Measurements from ENCODE around the gene XCR1.
"Not testable (repeated sequence)": the region's sequence is repeated elsewhere in the genome, so short reads cannot be mapped to it uniquely, and the experiment has no call there.

Gene XCR1

DNA sequence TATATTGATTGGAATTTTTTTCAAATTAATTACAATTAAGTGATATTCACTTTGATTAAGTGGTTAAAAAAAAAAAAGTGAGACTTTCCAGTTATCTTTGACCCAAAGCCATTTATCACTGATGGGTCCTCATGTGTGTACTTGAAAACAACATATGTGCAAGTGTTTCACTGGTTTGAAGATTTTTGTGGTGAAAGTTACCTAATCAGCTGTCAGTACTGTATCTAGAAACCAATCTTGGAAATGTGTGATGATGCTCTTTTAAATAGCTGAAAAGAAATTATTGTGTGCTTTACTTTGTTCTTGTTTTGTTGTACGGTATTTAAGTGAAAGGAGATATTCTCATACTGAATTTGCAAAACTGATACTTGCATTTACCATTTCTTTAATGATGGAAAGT lies 11.6 kb upstream of the XCR1 start:
- no peak for DNase-seq (ENCODE audit: low spot score)

DNA sequence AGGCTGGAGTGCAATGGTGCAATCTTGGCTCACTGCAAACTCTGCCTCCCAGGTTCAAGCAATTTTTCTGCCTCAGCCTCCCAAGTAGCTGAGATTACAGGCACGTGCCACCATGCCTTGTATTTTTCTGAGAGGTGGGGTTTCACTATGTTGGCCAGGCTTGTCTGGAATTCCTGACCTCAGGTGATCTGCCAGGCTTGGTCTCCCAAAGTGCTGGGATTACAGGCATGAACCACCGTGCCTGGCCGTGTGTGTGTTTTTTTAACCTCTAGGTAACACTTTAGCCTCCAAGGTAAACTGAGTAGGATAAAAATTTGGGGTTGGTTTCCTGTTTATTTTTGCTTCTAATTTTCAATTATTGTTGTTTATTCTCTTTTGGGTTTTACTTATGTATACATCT lies 10.8 kb upstream of the XCR1 start:
- not testable (repeated sequence) for DNase-seq (ENCODE audit: low spot score)

GRCh38 chr3:46036191-46036590 lies 8.9 kb upstream of the XCR1 start:
- no peak for DNase-seq (ENCODE audit: low spot score)

DNA sequence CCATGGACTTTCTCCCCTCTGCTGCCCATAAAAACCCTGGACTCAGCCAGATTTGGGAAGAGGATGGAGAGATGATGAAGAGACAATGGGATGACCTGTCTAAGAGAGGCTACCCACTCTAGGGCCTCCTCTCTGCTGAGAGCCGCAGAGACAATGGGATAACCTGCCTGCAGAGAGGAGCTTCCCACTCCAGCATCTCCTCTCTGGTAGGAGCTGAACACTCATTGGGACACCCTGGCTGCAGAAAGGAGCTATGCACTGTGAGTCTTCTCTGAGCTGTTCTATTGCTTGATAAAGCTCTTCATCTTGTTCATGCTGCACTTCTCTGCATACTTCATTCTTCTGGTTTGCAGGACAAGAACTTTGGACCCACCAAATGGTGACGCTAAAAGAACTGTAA lies 4.5 kb upstream of the XCR1 start:
- no peak for DNase-seq (ENCODE audit: low spot score)

DNA sequence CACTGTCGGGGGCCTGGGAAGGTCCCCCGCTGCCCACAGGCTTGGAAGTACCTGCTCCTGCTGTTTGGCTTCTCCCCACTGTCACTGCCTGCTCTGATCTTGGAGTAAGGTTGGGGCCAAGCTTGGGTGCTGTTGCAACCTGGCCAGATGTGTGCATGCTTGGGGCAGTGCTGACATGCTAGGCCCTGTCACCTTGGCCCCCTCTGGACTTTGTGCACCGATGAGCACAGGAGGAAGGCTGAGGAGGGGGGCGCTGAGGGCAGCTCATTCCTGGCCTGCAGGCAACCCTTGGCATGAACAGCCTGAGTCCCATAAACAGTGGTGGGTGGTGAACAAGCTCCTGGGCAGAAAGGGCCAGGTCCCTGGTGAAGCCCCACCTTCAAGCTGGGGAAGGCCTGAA lies 4.0 kb upstream of the XCR1 start:
- DNase-seq (ENCODE audit: low spot score): no peak

DNA sequence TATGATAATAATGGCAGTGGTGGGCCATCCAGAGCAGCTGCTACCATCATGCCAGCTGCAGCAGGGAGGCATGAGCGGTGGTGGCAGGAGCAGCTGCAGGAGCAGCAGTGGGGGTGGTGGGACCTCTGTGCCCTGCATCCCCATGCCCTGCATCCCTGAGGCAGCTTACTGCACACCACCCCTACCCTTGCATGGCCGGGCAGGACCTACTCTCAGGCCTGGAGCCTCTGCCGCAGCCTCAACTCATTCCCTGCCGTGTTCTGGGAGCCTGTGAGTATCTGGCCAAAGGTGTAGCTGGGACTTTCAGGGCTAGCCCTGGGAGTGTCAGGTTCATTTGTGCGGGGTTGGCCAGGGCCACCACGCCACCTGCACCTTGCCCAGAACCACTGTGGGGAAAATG lies 3.3 kb upstream of the XCR1 start:
- no peak for DNase-seq (ENCODE audit: low spot score)

DNA sequence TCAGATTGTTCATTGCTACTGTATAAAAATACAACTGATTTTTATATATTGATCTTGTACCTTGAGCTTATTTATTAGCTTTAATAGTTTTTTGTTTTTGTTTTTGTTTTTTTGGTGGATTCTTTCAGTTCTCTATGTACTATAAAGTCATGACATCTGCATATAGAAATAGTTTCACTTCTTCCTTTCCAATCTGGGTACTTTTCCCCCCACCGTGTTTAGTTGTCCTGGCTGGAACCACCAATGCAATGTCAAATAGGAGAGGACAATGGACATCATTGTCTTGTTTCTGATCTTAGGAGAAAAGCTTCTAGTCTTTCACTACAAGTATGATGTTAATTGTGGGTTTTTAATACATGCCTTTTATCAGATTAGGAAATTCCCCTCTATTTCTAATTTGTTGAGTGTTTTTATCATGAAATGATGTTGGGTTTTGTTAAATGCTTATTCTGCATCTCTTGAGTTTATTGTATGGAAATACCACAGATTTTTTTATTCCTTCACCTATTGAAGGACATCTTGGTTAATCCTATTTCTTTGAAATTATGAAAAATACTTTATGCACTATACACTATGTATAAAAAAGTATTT lies 2.8 kb upstream of the XCR1 start:
- no peak for DNase-seq (ENCODE audit: low spot score)

DNA sequence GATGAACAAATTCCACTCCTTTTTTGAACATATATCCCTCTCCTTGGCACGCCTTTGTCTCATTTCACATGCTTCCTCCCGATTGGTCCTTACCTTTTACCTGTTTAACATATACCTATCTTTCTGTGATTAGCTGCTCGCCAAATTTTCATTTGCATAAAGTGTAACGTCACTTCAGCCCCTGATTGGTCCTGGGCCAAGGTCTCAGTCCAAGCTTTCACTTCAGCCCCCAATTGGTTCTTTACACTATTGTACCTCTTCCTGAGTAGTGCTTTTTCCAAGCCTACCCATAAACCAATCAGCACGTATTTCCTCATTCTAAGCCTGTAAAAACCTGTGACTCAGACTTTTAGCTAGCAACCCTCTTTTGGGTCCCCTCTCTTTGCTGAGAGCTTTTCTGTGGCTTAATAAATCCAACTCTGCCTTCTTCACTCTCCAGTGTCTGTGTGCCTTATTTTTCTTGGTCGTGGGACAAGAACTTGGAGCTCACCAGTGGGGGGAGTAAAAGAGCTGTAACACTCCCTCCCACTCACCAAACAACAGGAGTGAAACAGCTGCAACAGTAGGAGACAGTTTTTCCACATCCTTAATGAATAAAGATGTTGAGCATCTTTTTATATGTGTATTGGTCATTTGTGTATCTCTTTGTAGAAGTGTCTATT lies 584 bp upstream of the XCR1 start:
- DNase-seq (ENCODE audit: low spot score): no peak

DNA sequence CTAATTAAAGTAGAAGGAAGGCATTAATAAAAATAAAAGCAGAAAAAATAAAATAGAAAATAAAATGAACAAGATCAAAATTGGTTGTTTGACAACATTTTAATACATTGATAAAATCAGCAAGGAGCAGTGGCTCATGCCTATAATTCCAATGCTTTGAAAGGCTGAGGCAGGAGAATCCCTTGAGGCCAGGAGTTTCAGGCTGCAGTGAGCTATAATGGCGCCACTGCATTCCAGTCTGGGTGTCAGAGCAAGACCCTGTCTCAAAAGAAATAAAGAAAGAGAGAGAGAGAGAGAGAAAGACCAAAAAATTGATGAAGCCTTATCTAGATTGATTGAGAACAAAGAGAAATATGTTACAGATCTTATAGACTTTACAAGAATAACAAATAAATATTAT lies 2.1 kb downstream of the XCR1 start:
- no peak for DNase-seq (ENCODE audit: low spot score)

DNA sequence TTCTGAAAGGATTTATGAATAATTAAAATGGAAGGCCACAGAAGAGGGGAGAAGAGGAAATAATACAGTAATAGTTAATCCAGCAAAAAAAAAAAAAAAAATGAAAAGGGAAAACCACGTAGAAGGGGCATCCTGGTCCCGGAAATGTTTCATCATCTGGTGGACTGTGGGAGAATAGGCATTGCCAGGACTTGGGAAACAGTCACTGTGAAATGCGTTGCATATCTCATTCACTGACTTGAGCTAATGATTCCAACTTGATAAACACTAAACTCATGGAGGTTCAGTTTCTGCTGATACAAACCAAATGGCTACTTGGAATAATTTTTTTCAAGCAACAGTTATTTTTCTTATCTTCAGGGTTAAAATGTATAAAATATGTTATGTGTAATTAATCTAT lies 3.2 kb downstream of the XCR1 start:
- no peak for DNase-seq (ENCODE audit: low spot score)

DNA sequence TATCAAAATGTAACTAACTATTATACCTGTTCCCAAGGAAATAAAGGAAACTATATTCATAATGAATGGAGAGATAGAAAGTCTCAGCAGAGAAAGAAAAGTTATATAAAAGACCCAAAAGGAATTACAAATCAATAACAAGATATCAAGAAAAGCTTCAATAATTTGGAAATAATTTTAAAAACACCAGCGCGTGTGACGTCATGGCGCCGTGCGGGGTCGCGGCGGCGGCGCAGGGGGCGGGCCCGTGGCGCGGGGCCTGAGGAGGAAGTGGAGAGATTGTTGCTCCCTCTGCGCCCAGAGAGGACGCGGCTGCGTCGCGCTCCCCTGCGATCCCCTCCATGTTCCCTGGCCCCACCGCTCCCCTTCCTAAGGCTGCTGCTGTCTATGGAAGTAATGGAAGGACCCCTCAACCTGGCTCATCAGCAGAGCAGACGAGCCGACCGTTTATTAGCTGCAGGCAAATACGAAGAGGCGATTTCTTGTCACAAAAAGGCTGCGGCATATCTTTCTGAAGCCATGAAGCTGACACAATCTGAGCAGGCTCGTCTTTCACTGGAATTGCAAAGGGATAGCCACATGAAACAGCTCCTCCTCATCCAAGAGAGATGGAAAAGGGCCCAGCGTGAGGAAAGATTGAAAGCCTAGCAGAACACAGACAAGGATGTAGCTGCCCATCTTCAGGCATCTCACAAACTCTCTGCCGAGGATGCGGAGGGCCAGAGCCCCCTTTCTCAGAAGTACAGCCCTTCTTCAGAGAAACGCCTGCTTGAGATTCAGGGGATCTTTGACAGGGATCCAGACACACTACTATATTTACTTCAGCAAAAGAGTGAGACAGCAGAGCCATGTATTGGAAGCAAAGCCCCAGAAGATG lies 4.1 kb downstream of the XCR1 start:
- no peak for DNase-seq (ENCODE audit: low spot score)

DNA sequence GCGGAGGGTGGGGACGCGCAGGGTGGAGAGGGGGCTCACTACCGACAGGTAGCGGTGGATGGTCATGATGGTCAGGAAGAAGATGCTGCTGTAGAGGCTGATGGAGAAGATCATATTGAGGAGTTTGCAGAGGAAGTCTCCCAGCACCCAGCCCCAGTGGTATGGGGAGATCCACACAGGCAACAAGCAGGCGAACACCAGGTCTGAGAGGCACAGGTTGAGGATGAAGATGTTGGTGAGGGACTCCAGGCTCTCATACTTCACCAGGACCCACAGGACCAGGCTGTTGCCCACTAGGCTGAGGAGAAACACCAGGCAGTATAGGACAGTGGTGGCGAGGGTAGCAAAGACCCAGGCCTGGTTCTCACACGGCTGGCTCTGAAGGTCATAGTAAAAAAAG lies 5.8 kb downstream of the XCR1 start:
- no peak for DNase-seq (ENCODE audit: low spot score)

GRCh38 chr3:46020766-46021510 lies 6.3 kb downstream of the XCR1 start:
- DNase-seq (ENCODE audit: low spot score): no peak

DNA sequence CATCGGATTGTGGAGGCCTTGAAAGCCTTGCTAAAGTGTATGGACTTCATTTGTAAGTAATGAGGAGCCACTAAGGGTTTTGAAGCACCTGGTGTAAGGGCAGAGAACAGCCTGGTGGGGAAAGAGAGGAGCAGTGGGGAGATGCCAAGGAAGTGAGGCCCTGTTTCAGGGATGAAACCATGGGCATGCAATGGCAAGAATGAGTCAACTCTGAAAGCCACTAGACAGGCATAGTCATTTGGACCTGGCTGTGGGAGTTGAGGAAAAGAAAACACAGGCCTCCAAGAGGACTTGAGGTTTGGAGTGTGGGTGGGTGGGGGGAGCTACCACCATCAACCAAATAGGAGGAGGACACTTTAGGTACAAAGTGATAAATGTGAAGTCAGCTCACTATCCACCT lies 7.6 kb downstream of the XCR1 start:
- DNase-seq (ENCODE audit: low spot score): no peak

DNA sequence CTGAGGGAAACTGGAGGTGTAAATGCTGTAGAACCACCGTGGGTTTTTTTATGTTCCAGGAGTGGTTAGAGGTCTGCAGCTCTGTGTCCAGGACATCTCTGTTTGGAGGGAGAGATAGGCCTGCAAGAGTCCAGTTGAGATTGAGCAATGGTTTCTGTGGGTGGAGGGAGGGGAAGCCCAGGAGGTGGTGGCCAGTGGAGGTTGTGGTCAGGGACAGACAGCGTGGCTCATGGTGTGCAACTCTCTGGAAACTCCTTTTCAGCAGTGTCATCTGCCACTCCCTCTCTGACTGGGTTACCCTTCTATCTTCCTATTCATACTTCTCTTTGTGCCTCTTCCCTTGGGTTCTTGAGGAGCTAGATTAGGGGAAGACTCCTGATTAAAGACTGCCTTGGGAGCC lies 9.6 kb downstream of the XCR1 start:
- no peak for DNase-seq (ENCODE audit: low spot score)

GRCh38 chr3:46013316-46014094 lies 13.8 kb downstream of the XCR1 start:
- no peak for DNase-seq (ENCODE audit: low spot score)

DNA sequence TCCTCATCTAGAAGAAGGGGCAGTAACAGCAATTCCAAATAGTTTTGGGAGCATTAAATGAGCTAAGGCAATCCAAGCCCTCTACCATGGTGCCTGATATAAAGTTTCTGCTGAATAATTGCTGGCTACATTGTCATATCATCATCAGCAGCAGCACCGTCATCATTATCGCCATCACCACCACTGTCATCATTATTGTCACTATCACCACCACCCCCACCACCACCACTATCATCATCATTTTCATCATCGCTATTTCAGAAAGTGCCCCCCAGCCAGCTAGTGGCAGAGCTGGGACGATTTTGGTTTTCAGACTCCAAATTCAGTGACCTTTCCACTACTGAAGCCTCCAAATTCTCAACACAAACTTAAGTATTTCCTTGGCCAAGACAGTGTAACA lies 15.0 kb downstream of the XCR1 start:
- no peak for DNase-seq (ENCODE audit: low spot score)

GRCh38 chr3:46010519-46011113 lies 16.7 kb downstream of the XCR1 start:
- no peak for DNase-seq (ENCODE audit: low spot score)

GRCh38 chr3:46008058-46008457 lies 19.2 kb downstream of the XCR1 start:
- no peak for DNase-seq (ENCODE audit: low spot score)

DNA sequence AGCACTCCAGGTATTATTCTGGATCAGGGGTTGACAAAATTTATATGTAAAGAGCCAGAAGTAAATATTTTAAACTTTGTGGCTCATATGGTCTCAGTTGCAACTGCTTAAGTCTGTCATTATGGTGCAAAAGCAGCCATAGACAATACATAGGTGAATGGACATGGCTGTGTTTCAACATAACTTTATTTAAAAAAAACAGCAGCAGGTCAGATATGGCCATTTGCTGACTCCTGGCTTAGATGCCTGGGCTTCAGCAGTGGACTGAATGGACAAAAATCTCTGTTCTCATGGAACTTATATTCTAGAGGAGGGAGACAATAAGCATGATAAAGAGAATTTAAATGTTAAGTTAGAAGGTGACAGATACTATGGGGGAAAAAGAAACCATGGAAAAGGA lies 20.0 kb downstream of the XCR1 start:
- no peak for DNase-seq (ENCODE audit: low spot score)

DNA sequence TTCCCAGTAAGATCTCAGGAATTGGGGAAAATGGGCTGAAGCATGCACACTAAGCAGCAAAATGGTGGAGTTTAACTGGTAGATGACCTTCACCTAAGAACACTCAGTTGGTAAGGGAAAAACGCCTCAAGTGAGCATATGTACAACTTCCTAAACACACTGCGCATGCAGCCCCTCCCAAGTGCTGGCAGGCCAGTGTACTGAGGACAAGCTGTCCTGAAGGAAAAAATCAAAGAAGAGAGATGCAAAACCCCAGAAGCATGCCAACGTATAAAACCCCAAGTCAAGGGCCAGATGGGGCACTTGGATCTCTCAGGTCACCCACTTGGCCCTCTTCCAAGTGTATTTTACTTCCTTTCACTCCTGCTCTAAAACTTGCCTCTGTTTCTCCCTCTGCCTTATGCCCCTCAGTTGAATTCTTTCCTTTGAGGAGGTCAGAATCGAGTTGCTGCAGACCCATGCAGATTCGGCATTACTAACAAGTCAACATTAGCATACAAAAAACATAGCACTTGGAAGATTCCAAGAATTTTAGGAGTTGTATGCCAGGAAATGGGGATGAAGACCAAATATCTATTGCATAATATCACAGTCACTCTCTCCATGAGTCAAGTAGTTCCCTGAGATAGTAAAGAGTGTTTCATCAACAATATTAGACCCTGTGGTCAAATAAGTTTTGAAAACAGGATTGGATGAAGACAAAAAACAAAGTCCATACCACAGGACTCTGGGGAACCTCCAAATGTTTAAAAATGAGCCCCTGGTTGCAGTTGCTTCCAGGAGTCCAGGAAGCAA lies 20.8 kb downstream of the XCR1 start:
- no peak for DNase-seq (ENCODE audit: low spot score)
